ENCODE measurements around the gene SHISA9. TPM values are rescaled to one million over a fixed set of nuclear protein-coding genes. Genes with fewer than 3 reads are reported as not detected.

SHISA9 gene
- total and polyA plus RNA-seq, 3 donors from 2014 or later: 0.46 to 1.0 (median 0.68) TPM

DNA sequence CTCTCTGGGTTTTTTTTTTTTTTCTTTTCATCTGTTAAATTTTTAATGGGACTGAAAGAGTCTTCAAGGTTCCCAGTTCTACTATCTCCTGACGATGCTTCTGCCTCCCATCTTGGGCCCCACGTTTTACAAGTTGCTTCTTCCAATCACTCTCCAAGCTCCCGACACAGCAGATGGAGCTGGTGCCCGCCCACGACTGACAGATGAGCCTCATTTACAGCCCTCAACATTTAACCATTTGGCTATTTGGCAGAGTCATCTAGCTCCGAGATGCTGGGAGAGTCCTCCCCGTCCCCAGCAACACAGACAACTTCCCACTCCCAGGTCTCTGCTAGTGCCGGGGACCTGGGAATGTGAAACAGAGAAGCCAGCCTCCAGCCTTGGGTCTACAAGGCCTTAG is 276.9 kb downstream of the SHISA9 start:
- intact Hi-C loops (cut with DNase I; ENCODE audit: low total_unique reads): no loop called here

DNA sequence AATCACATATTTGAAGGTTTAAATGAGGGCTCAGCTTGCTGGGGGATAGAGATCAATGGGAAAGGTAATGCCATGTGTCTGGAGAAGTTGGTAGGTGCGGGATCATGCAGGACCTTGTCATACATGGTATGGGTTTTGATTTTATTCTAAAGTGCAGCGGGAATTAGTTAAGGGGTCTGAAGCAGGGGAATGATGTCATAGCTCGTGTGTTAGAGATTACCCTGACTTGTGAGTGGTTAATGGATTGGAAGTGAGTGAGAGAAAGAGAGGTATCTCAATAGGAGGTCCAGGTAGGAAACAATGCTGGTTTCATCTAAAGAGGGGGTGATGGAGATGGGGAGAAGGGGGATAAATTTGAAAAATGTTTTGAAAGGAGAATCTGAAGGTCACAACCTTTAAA is 280.0 kb downstream of the SHISA9 start:
- Histone ChIP-seq H3K27ac (no peak overlapping the region), H3K36me3 (ENCODE audit: low read depth, missing control alignments) (no peaks in the 10 kb centered on the region), H3K9me3 (no peaks in the 10 kb centered on the region), H3K4me1 (no peaks in the 10 kb centered on the region), H3K4me3 (no peak overlapping the region), H3K27me3 (no peaks in the 10 kb centered on the region)
- intact Hi-C loops (cut with DNase I; ENCODE audit: low total_unique reads): no loop called here
- TF ChIP-seq POLR2A (IDR thresholded peaks at IDR 0.05): no peak
- TF ChIP-seq, protein P1, sequence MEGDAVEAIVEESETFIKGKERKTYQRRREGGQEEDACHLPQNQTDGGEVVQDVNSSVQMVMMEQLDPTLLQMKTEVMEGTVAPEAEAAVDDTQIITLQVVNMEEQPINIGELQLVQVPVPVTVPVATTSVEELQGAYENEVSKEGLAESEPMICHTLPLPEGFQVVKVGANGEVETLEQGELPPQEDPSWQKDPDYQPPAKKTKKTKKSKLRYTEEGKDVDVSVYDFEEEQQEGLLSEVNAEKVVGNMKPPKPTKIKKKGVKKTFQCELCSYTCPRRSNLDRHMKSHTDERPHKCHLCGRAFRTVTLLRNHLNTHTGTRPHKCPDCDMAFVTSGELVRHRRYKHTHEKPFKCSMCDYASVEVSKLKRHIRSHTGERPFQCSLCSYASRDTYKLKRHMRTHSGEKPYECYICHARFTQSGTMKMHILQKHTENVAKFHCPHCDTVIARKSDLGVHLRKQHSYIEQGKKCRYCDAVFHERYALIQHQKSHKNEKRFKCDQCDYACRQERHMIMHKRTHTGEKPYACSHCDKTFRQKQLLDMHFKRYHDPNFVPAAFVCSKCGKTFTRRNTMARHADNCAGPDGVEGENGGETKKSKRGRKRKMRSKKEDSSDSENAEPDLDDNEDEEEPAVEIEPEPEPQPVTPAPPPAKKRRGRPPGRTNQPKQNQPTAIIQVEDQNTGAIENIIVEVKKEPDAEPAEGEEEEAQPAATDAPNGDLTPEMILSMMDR (IDR thresholded peaks at IDR 0.05): no peak
- 76 to 78% methylated on average over 3 of the region's 3 CpGs for WGBS, 2 donors
- no peak for DNase-seq

More for the DNA sequence above, 276.9 kb downstream of the SHISA9 start:
- no peak for TF ChIP-seq POLR2A (IDR thresholded peaks at IDR 0.05)
- TF ChIP-seq, protein P1 (IDR thresholded peaks at IDR 0.05): no peak
- no peak overlapping the region for H3K4me3 ChIP-seq
- no peaks in the 10 kb centered on the region for H3K36me3 ChIP-seq (ENCODE audit: low read depth, missing control alignments)
- no peaks in the 10 kb centered on the region for H3K27me3 ChIP-seq
- no peak overlapping the region for H3K27ac ChIP-seq
- H3K9me3 ChIP-seq: no peaks in the 10 kb centered on the region
- no peaks in the 10 kb centered on the region for H3K4me1 ChIP-seq
- no peak for DNase-seq
- WGBS, 2 donors: 21 to 24% methylated on average over 8 of the region's 8 CpGs

DNA sequence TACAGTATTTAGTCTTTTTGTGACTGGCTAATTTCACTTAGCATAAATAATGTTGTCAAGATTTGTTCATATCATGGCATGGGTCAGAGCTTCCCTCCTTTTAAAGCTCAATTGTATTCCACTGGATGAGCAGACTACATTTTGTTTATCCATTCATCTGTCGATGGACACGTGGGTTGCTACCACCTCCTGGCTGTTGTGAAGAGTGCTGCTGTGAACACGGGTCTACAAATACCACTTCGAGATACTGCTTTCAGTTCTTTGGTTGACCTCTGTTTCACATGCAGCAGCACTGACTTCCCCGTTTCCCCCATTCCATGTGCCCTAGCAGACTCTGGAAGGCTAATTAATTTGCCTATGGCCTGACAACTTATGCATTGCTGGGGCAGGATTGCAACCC is 285.4 kb downstream of the SHISA9 start:
- H3K4me1 ChIP-seq: no peaks in the 10 kb centered on the region
- no peaks in the 10 kb centered on the region for H3K27me3 ChIP-seq
- H3K36me3 ChIP-seq (ENCODE audit: low read depth, missing control alignments): no peaks in the 10 kb centered on the region
- no peak overlapping the region for H3K27ac ChIP-seq
- no peak for DNase-seq
- WGBS, 2 donors: 47 to 61% methylated on average over 5 of the region's 5 CpGs
- intact Hi-C loops (cut with DNase I; ENCODE audit: low total_unique reads): no loop called here
- H3K4me3 ChIP-seq: no peak overlapping the region
- TF ChIP-seq POLR2A (IDR thresholded peaks at IDR 0.05): no peak
- TF ChIP-seq, protein P1 (IDR thresholded peaks at IDR 0.05): no peak
- no peaks in the 10 kb centered on the region for H3K9me3 ChIP-seq

DNA sequence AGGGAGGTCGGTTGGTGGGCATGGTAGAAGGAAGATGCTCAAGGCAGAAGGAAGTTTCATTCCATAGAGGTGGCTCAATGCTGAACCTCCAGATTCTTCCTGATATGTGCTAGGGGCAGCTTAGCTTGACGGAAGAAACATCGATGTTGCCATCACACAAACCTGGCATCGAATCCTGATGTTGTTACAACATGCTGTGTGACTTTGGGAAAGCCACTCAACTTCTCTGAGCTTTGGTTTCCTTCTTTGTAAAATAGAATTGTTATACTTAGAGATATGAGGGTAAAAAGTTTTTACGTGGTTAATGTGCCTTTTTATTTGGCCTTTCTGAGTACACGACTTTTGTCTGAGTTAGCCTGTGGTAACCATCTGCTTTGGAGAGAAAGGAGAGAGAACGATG is 287.9 kb downstream of the SHISA9 start:
- H3K27ac ChIP-seq: no peak overlapping the region
- intact Hi-C loops (cut with DNase I; ENCODE audit: low total_unique reads): no loop called here
- 82 to 86% methylated on average over 7 of the region's 7 CpGs for WGBS, 2 donors

DNA sequence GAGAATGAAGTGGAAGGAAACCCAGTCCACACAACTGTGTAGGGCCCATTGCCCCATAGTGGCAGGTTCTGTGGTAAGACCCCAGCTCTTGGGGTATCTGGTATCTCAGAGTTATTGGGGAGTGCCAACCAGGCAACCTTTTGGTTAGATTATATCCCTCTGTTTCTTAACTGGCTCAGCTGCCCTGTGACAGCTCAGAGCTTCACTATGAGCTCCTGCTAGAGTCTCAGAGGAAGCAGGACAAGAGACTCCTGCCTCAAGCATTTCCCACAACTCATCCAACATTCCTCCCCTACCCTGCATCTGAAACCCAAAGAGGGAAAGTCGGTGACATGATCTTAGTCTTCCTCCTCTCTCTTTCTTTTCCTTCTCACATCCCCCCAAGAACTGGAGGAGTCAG is 292.3 kb downstream of the SHISA9 start:
- no peaks in the 10 kb centered on the region for H3K36me3 ChIP-seq (ENCODE audit: low read depth, missing control alignments)
- no peaks in the 10 kb centered on the region for H3K4me1 ChIP-seq
- WGBS, 2 donors: 83 to 88% methylated on average over 1 of the region's 1 CpG
- no peak overlapping the region for H3K27ac ChIP-seq
- no peak for DNase-seq
- no peaks in the 10 kb centered on the region for H3K27me3 ChIP-seq
- intact Hi-C loops (cut with DNase I; ENCODE audit: low total_unique reads): no loop called here
- no peak overlapping the region for H3K4me3 ChIP-seq
- TF ChIP-seq, protein P1 (IDR thresholded peaks at IDR 0.05): no peak
- TF ChIP-seq POLR2A (IDR thresholded peaks at IDR 0.05): no peak
- no peaks in the 10 kb centered on the region for H3K9me3 ChIP-seq

More for the DNA sequence above, 287.9 kb downstream of the SHISA9 start:
- TF ChIP-seq, protein P1 (IDR thresholded peaks at IDR 0.05): no peak
- no peak for TF ChIP-seq POLR2A (IDR thresholded peaks at IDR 0.05)
- Histone ChIP-seq H3K27me3 (no peaks in the 10 kb centered on the region), H3K4me3 (no peak overlapping the region), H3K9me3 (no peaks in the 10 kb centered on the region), H3K4me1 (no peaks in the 10 kb centered on the region), H3K36me3 (ENCODE audit: low read depth, missing control alignments) (no peaks in the 10 kb centered on the region)
- no peak for DNase-seq
